Medulla oblongata (tissue), 1 donor: ENCODE measurements around the gene UBB.
"Not testable (repeated sequence)": the region's sequence is repeated elsewhere in the genome, so short reads cannot be mapped to it uniquely, and the experiment has no call there.

Experiments used
- DNase-seq: peaks from one replicate; pipeline ENCODE4 v3.0.0-alpha.2; 2015; ENCODE audit errors: extremely low spot score

UBB gene

GRCh38 chr17:16374146-16374938 lies 6.5 kb upstream of the UBB start:
- DNase-seq: no peak

GRCh38 chr17:16377941-16378341 lies 3.0 kb upstream of the UBB start:
- peak; percentile 92 for DNase-seq

GRCh38 chr17:16378636-16379282 lies 2.1 kb upstream of the UBB start:
- no peak for DNase-seq

- DNase-seq: no peak
Measured at GRCh38 chr17:16379654-16380053, 1.2 kb upstream of the UBB start.

GRCh38 chr17:16381496-16381820 lies 567 bp downstream of the UBB start:
- DNase-seq: no peak

GRCh38 chr17:16383216-16383615 lies 2.3 kb downstream of the UBB start:
- no peak for DNase-seq

GRCh38 chr17:16383772-16384287 lies 2.9 kb downstream of the UBB start:
- no peak for DNase-seq

- DNase-seq: no peak
Measured at GRCh38 chr17:16384557-16384956, 3.7 kb downstream of the UBB start.

- DNase-seq: not testable (repeated sequence)
Measured at GRCh38 chr17:16386126-16386507, 5.2 kb downstream of the UBB start.

- no peak for DNase-seq
Measured at GRCh38 chr17:16391451-16391850, 10.6 kb downstream of the UBB start.

- DNase-seq: not testable (repeated sequence)
Measured at GRCh38 chr17:16392491-16392890, 11.6 kb downstream of the UBB start.

GRCh38 chr17:16395887-16396286 lies 15.0 kb downstream of the UBB start:
- DNase-seq: not testable (repeated sequence)

GRCh38 chr17:16396693-16397092 lies 15.8 kb downstream of the UBB start:
- DNase-seq: not testable (repeated sequence)

- no peak for DNase-seq
Measured at GRCh38 chr17:16398270-16399267, 17.7 kb downstream of the UBB start.

- DNase-seq: not testable (repeated sequence)
Measured at GRCh38 chr17:16403847-16404246, 23.0 kb downstream of the UBB start.

GRCh38 chr17:16406742-16407674 lies 26.1 kb downstream of the UBB start:
- no peak for DNase-seq

GRCh38 chr17:16407911-16408588 lies 27.2 kb downstream of the UBB start:
- DNase-seq: peak; percentile 91

- no peak for DNase-seq
Measured at GRCh38 chr17:16415031-16415924, 34.4 kb downstream of the UBB start, which contains the start of gene TRPV2. Gene TRPV2, plus strand, starts transcription at chr17:16415571. Its CDS starts 2,098 bp downstream, at chr17:16417669.

- DNase-seq: no peak
Measured at GRCh38 chr17:16417399-16417798, 36.5 kb downstream of the UBB start.
